OCI-LY7 (cell line): ENCODE measurements around the gene RGCC.

ENCODE experiments used
- EZH2phosphoT487 ChIP-seq: fragments of 200-600 bp; sonication (generic); IDR thresholded peaks from 2 replicates; pipeline ENCODE4 v1.6.1; 2018; ENCODE audit warnings: low read depth, borderline replicate concordance, mild to moderate bottlenecking, mixed run types, antibody characterized with exemption, low read length, moderate library complexity, mixed read lengths
- TF ChIP-seq, protein P1 (sequence below): fragments of 200-600 bp; sonication (generic); conservative IDR thresholded peaks from 2 replicates; pipeline ENCODE4 v1.5.1; 2014; ENCODE audit warnings: mild to moderate bottlenecking, antibody characterized with exemption, low read length, moderate library complexity, mixed read lengths

DNA sequence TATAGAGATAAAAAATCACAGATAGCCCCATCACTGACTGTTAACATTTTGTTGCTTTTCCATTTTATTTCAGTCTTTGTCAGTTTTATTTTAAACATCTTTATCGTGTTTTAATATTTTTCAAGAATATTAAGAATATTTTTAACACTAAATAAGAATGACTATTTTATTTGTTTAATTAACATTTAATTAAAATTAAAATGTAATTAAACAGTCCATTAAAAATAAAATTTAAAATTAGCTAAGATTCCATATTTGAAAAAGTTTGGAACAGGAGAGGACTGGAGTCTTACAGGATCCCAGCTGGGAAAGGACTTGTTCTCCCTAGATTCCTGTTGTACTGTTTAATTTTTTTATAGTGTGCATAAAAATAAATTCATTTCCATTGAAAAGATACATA lies 54.5 kb downstream of the RGCC start:
- TF ChIP-seq, protein P1, sequence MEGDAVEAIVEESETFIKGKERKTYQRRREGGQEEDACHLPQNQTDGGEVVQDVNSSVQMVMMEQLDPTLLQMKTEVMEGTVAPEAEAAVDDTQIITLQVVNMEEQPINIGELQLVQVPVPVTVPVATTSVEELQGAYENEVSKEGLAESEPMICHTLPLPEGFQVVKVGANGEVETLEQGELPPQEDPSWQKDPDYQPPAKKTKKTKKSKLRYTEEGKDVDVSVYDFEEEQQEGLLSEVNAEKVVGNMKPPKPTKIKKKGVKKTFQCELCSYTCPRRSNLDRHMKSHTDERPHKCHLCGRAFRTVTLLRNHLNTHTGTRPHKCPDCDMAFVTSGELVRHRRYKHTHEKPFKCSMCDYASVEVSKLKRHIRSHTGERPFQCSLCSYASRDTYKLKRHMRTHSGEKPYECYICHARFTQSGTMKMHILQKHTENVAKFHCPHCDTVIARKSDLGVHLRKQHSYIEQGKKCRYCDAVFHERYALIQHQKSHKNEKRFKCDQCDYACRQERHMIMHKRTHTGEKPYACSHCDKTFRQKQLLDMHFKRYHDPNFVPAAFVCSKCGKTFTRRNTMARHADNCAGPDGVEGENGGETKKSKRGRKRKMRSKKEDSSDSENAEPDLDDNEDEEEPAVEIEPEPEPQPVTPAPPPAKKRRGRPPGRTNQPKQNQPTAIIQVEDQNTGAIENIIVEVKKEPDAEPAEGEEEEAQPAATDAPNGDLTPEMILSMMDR, result no peak
- TF ChIP-seq EZH2phosphoT487, result no peak
